ENCODE measurements around the gene VSIG10L2.

Gene VSIG10L2

DNA sequence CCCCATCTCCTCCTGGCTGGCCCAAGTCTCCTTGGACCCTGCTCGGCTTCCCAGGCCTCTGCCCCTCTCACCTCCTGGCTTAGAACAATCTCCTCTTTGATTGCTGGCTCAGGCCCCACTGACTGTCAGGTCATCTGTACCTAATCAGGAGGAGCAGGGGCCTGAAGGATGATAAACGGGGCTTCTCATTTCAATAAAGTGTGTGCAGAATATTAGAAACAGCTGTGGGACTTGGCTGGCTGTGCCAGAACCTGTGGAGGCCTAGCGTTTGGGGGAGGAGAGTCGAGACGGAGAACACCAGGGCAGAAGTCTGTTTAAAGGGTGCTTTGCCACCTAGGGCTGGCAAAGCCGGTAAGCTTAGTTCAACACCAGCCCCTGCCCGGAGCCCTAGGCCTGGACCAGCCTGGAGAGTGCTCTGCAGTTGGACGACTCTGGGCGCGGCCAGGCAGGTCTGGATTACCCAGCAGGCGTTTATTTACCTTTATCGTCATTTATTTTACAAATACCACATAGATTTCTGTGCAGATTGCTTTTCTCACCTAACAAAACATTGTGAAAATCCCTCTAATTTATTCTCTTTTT lies 10.1 kb upstream of the VSIG10L2 start:
- no peaks in the 10 kb centered on the region for H3K4me1 ChIP-seq (ENCODE audit: control insufficient read depth, insufficient read depth, low read depth, low read length)
- no peaks in the 10 kb centered on the region for H3K9me3 ChIP-seq (ENCODE audit: control insufficient read depth, low read length)
- WGBS, result 85% methylated on average over 12 of the region's 12 CpGs
- H3K4me2 ChIP-seq (ENCODE audit: low read length, poor library complexity, severe bottlenecking), result no peak overlapping the region
- H3K14ac ChIP-seq (ENCODE audit: low read length in 2 of 2), result no peak overlapping the region
- H3K27ac ChIP-seq (ENCODE audit: low read length, poor library complexity, severe bottlenecking), result no peak overlapping the region
- DNase-seq, result no peak
- H3K4me3 ChIP-seq (ENCODE audit: insufficient read depth in 1 of 2, low read depth in 1 of 2, low read length in 2 of 2), result no peak overlapping the region
- no peak overlapping the region for H2BK12ac ChIP-seq (ENCODE audit: low read length in 2 of 2)
- no peak overlapping the region for H2BK5ac ChIP-seq (ENCODE audit: low read depth, low read length, poor library complexity, severe bottlenecking)
- H4K91ac ChIP-seq (ENCODE audit: low read length), result no peak overlapping the region
- H3K9ac ChIP-seq (ENCODE audit: low read length), result peak overlapping the region; percentile 31
- H2BK120ac ChIP-seq (ENCODE audit: low read depth, low read length), result no peak overlapping the region
- H4K8ac ChIP-seq (ENCODE audit: low read length), result no peak overlapping the region
- H3K18ac ChIP-seq (ENCODE audit: low read depth in 1 of 2, low read length in 2 of 2), result no peak overlapping the region
- H3K23ac ChIP-seq (ENCODE audit: low read length in 2 of 2), result no peak overlapping the region
- H2AK5ac ChIP-seq (ENCODE audit: low read length, severe bottlenecking), result no peak overlapping the region
- H3K79me1 ChIP-seq (replicated peaks; ENCODE audit: low read length, poor library complexity, severe bottlenecking), result no peaks in the 10 kb centered on the region
- H3K4ac ChIP-seq (ENCODE audit: low read depth in 1 of 2, low read length in 2 of 2), result no peak overlapping the region
- H2AFZ ChIP-seq (ENCODE audit: low read depth, low read length), result no peak overlapping the region
- peaks cover 8 to 18% of the 10 kb centered on the region in 2 experiments for H3K27me3 ChIP-seq (ENCODE audit: control insufficient read depth in 1 of 2, insufficient read depth in 1 of 2, low read length in 2 of 2)
- no peak overlapping the region for H2BK15ac ChIP-seq (ENCODE audit: low read depth, poor library complexity, severe bottlenecking)
- no peaks in the 10 kb centered on the region for H3K36me3 ChIP-seq (ENCODE audit: control insufficient read depth in 1 of 2, insufficient read depth in 2 of 2, low read depth in 1 of 2, low read length in 2 of 2)

DNA sequence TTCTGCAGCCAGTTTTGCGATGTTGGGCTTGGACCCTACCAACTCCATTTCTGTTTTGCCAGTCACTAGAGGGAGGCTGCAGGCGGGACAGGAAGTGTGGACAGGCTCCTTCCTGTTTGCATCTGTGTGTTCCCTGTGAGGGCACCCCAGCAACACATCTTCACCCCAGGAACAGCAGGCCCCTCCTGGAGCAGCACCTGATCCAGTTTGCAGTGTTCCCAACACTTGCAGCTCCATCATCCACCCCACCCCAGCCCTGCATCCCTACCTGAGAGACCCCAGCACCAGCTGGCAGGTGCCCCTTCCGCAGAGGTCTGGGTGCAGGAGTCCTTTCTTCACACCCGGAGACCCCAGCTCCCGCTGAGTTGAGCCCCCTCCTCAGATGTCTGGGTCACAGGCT lies 7.4 kb upstream of the VSIG10L2 start:
- Histone ChIP-seq H4K8ac (ENCODE audit: low read length) (no peak overlapping the region), H4K91ac (ENCODE audit: low read length) (no peak overlapping the region), H2AFZ (ENCODE audit: low read depth, low read length) (no peak overlapping the region), H2BK5ac (ENCODE audit: low read depth, low read length, poor library complexity, severe bottlenecking) (no peak overlapping the region), H2AK5ac (ENCODE audit: low read length, severe bottlenecking) (no peak overlapping the region), H3K9me3 (ENCODE audit: control insufficient read depth, low read length) (no peaks in the 10 kb centered on the region), H3K23ac (ENCODE audit: low read length in 2 of 2) (no peak overlapping the region), H3K4me1 (ENCODE audit: control insufficient read depth, insufficient read depth, low read depth, low read length) (peaks cover 4% of the 10 kb centered on the region), H2BK15ac (ENCODE audit: low read depth, poor library complexity, severe bottlenecking) (no peak overlapping the region), H3K27me3 (ENCODE audit: control insufficient read depth in 1 of 2, insufficient read depth in 1 of 2, low read length in 2 of 2) (peaks cover 0 to 6% of the 10 kb centered on the region in 2 experiments), H3K36me3 (ENCODE audit: control insufficient read depth in 1 of 2, insufficient read depth in 2 of 2, low read depth in 1 of 2, low read length in 2 of 2) (no peaks in the 10 kb centered on the region), H3K14ac (ENCODE audit: low read length in 2 of 2) (no peak overlapping the region), H3K4me2 (ENCODE audit: low read length, poor library complexity, severe bottlenecking) (no peak overlapping the region), H3K27ac (ENCODE audit: low read length, poor library complexity, severe bottlenecking) (no peak overlapping the region), H3K79me1 (replicated peaks; ENCODE audit: low read length, poor library complexity, severe bottlenecking) (no peaks in the 10 kb centered on the region), H3K4me3 (ENCODE audit: insufficient read depth in 1 of 2, low read depth in 1 of 2, low read length in 2 of 2) (no peak overlapping the region), H2BK120ac (ENCODE audit: low read depth, low read length) (no peak overlapping the region), H2BK12ac (ENCODE audit: low read length in 2 of 2) (no peak overlapping the region), H3K4ac (ENCODE audit: low read depth in 1 of 2, low read length in 2 of 2) (no peak overlapping the region), H3K18ac (ENCODE audit: low read depth in 1 of 2, low read length in 2 of 2) (no peak overlapping the region), H3K9ac (ENCODE audit: low read length) (no peak overlapping the region)
- no peak for DNase-seq
- WGBS, result 91% methylated on average over 5 of the region's 5 CpGs

- Histone ChIP-seq H2AFZ (ENCODE audit: low read depth, low read length) (no peak overlapping the region), H4K91ac (ENCODE audit: low read length) (no peak overlapping the region), H2AK5ac (ENCODE audit: low read length, severe bottlenecking) (no peak overlapping the region), H3K9me3 (ENCODE audit: control insufficient read depth, low read length) (no peaks in the 10 kb centered on the region), H3K4me1 (ENCODE audit: control insufficient read depth, insufficient read depth, low read depth, low read length) (peaks cover 4% of the 10 kb centered on the region), H3K27me3 (ENCODE audit: control insufficient read depth in 1 of 2, insufficient read depth in 1 of 2, low read length in 2 of 2) (peaks cover 0 to 12% of the 10 kb centered on the region in 2 experiments), H3K27ac (ENCODE audit: low read length, poor library complexity, severe bottlenecking) (no peak overlapping the region), H3K79me1 (replicated peaks; ENCODE audit: low read length, poor library complexity, severe bottlenecking) (no peaks in the 10 kb centered on the region), H3K4ac (ENCODE audit: low read depth in 1 of 2, low read length in 2 of 2) (no peak overlapping the region), H2BK15ac (ENCODE audit: low read depth, poor library complexity, severe bottlenecking) (no peak overlapping the region), H3K9ac (ENCODE audit: low read length) (no peak overlapping the region), H3K4me3 (ENCODE audit: insufficient read depth in 1 of 2, low read depth in 1 of 2, low read length in 2 of 2) (no peak overlapping the region), H2BK120ac (ENCODE audit: low read depth, low read length) (no peak overlapping the region), H3K36me3 (ENCODE audit: control insufficient read depth in 1 of 2, insufficient read depth in 2 of 2, low read depth in 1 of 2, low read length in 2 of 2) (no peaks in the 10 kb centered on the region), H3K23ac (ENCODE audit: low read length in 2 of 2) (peak overlapping the region in 1 of 2 experiments; percentile 30), H3K18ac (ENCODE audit: low read depth in 1 of 2, low read length in 2 of 2) (no peak overlapping the region), H2BK12ac (ENCODE audit: low read length in 2 of 2) (no peak overlapping the region), H3K4me2 (ENCODE audit: low read length, poor library complexity, severe bottlenecking) (no peak overlapping the region), H3K14ac (ENCODE audit: low read length in 2 of 2) (no peak overlapping the region), H4K8ac (ENCODE audit: low read length) (no peak overlapping the region), H2BK5ac (ENCODE audit: low read depth, low read length, poor library complexity, severe bottlenecking) (no peak overlapping the region)
- WGBS, result 81% methylated on average over 4 of the region's 4 CpGs
- no peak for DNase-seq
These were observed 6.7 kb upstream of the VSIG10L2 start for GRCh38 chr11:125939081-125939521.

GRCh38 chr11:125940145-125940544 lies 5.7 kb upstream of the VSIG10L2 start:
- Histone ChIP-seq H3K9me3 (ENCODE audit: control insufficient read depth, low read length) (no peaks in the 10 kb centered on the region), H2AFZ (ENCODE audit: low read depth, low read length) (no peak overlapping the region), H3K14ac (ENCODE audit: low read length in 2 of 2) (no peak overlapping the region), H2BK5ac (ENCODE audit: low read depth, low read length, poor library complexity, severe bottlenecking) (no peak overlapping the region), H3K9ac (ENCODE audit: low read length) (no peak overlapping the region), H3K4me3 (ENCODE audit: insufficient read depth in 1 of 2, low read depth in 1 of 2, low read length in 2 of 2) (no peak overlapping the region), H2BK120ac (ENCODE audit: low read depth, low read length) (no peak overlapping the region), H3K23ac (ENCODE audit: low read length in 2 of 2) (no peak overlapping the region), H3K36me3 (ENCODE audit: control insufficient read depth in 1 of 2, insufficient read depth in 2 of 2, low read depth in 1 of 2, low read length in 2 of 2) (no peaks in the 10 kb centered on the region), H2AK5ac (ENCODE audit: low read length, severe bottlenecking) (no peak overlapping the region), H3K18ac (ENCODE audit: low read depth in 1 of 2, low read length in 2 of 2) (no peak overlapping the region), H4K91ac (ENCODE audit: low read length) (no peak overlapping the region), H2BK12ac (ENCODE audit: low read length in 2 of 2) (no peak overlapping the region), H3K4me1 (ENCODE audit: control insufficient read depth, insufficient read depth, low read depth, low read length) (peaks cover 4% of the 10 kb centered on the region), H2BK15ac (ENCODE audit: low read depth, poor library complexity, severe bottlenecking) (no peak overlapping the region), H3K27ac (ENCODE audit: low read length, poor library complexity, severe bottlenecking) (no peak overlapping the region), H3K4ac (ENCODE audit: low read depth in 1 of 2, low read length in 2 of 2) (no peak overlapping the region), H3K4me2 (ENCODE audit: low read length, poor library complexity, severe bottlenecking) (no peak overlapping the region), H3K79me1 (replicated peaks; ENCODE audit: low read length, poor library complexity, severe bottlenecking) (no peaks in the 10 kb centered on the region), H3K27me3 (ENCODE audit: control insufficient read depth in 1 of 2, insufficient read depth in 1 of 2, low read length in 2 of 2) (peaks cover 0 to 21% of the 10 kb centered on the region in 2 experiments), H4K8ac (ENCODE audit: low read length) (no peak overlapping the region)
- 96% methylated on average over 4 of the region's 4 CpGs for WGBS
- DNase-seq, result no peak
